NT2/D1 (cell line): ENCODE data around the gene PLEKHA6.

Experiments
- DNase-seq: peaks from one replicate; pipeline ENCODE4 v3.0.0-alpha.2; 2011; ENCODE audit warnings: low read depth, low spot score
- H3K27me3 ChIP-seq: 2 replicates; pipeline ENCODE4 v1.6.0; 2011; ENCODE audit warnings: mild to moderate bottlenecking; ENCODE audit not compliant: insufficient read length, insufficient read depth
- H3K36me3 ChIP-seq: 2 replicates; pipeline ENCODE4 v1.6.1; 2011; ENCODE audit warnings: mild to moderate bottlenecking, low read length, mixed read lengths; ENCODE audit not compliant: insufficient read depth, insufficient read length
- H3K4me1 ChIP-seq: 2 replicates; pipeline ENCODE4 v1.5.1; 2011; ENCODE audit not compliant: insufficient read depth, insufficient read length
- H3K4me3 ChIP-seq: 2 replicates; pipeline ENCODE4 v1.5.1; 2011; ENCODE audit warnings: low read depth; ENCODE audit not compliant: insufficient read length
- H3K9ac ChIP-seq: 2 replicates; pipeline ENCODE4 v1.6.0; 2011; ENCODE audit warnings: low read depth; ENCODE audit not compliant: insufficient read length
- H3K9me3 ChIP-seq: 2 replicates; pipeline ENCODE4 v1.5.1; 2011; ENCODE audit warnings: mild to moderate bottlenecking, low read length; ENCODE audit not compliant: insufficient read depth
- SUZ12 ChIP-seq: IDR thresholded peaks from 2 replicates; pipeline ENCODE4 v1.6.1; 2011; ENCODE audit not compliant: insufficient read length, insufficient read depth; ENCODE audit errors: extremely low read depth
- YY1 ChIP-seq: IDR thresholded peaks from 2 replicates; pipeline ENCODE4 v1.6.1; 2011; ENCODE audit not compliant: insufficient read length, insufficient read depth
- ZNF274 ChIP-seq: IDR thresholded peaks from 2 replicates; pipeline ENCODE4 v1.6.1; 2011; ENCODE audit warnings: mild to moderate bottlenecking, low read depth, low read length

The PLEKHA6 gene

GRCh38 chr1:204338997-204339396 is 20.7 kb downstream of the PLEKHA6 start:
- no peak for DNase-seq
- peaks cover 33% of the 10 kb centered on the region for H3K4me1 ChIP-seq

GRCh38 chr1:204338360-204338759 is 21.4 kb downstream of the PLEKHA6 start:
- no peaks in the 10 kb centered on the region for H3K9me3 ChIP-seq
- no peak overlapping the region for H3K9ac ChIP-seq
- DNase-seq, result no peak
- TF ChIP-seq SUZ12 (no peak), YY1 (no peak), ZNF274 (no peak)
- H3K4me3 ChIP-seq, result no peak overlapping the region
- peaks cover 32% of the 10 kb centered on the region for H3K4me1 ChIP-seq
- H3K27me3 ChIP-seq, result no peaks in the 10 kb centered on the region
- H3K36me3 ChIP-seq, result no peaks in the 10 kb centered on the region

More at GRCh38 chr1:204338997-204339396, 20.7 kb downstream of the PLEKHA6 start:
- Histone ChIP-seq H3K9ac (no peak overlapping the region), H3K4me3 (no peak overlapping the region), H3K9me3 (no peaks in the 10 kb centered on the region), H3K36me3 (no peaks in the 10 kb centered on the region), H3K27me3 (no peaks in the 10 kb centered on the region)
- TF ChIP-seq SUZ12 (no peak), ZNF274 (no peak), YY1 (no peak)

GRCh38 chr1:204337583-204337982 is 22.1 kb downstream of the PLEKHA6 start:
- Histone ChIP-seq H3K4me1 (peaks cover 36% of the 10 kb centered on the region), H3K27me3 (no peaks in the 10 kb centered on the region), H3K4me3 (no peak overlapping the region), H3K9ac (no peak overlapping the region), H3K36me3 (no peaks in the 10 kb centered on the region), H3K9me3 (no peaks in the 10 kb centered on the region)
- TF ChIP-seq SUZ12 (no peak), YY1 (no peak), ZNF274 (no peak)
- no peak for DNase-seq

GRCh38 chr1:204337036-204337429 is 22.7 kb downstream of the PLEKHA6 start:
- H3K9ac ChIP-seq, result peak overlapping the region; percentile 32
- no peak overlapping the region for H3K4me3 ChIP-seq
- DNase-seq, result no peak
- no peaks in the 10 kb centered on the region for H3K36me3 ChIP-seq
- H3K9me3 ChIP-seq, result no peaks in the 10 kb centered on the region
- TF ChIP-seq SUZ12 (no peak), ZNF274 (no peak)
- H3K27me3 ChIP-seq, result no peaks in the 10 kb centered on the region
- H3K4me1 ChIP-seq, result peaks cover 38% of the 10 kb centered on the region

GRCh38 chr1:204336421-204337035 is 23.2 kb downstream of the PLEKHA6 start:
- H3K4me1 ChIP-seq, result peaks cover 40% of the 10 kb centered on the region
- H3K27me3 ChIP-seq, result no peaks in the 10 kb centered on the region
- TF ChIP-seq YY1 (no peak), SUZ12 (no peak), ZNF274 (no peak)

GRCh38 chr1:204335533-204335932 is 24.2 kb downstream of the PLEKHA6 start:
- peaks cover 33% of the 10 kb centered on the region for H3K4me1 ChIP-seq
- TF ChIP-seq ZNF274 (no peak), YY1 (no peak), SUZ12 (no peak)

More at GRCh38 chr1:204336421-204337035, 23.2 kb downstream of the PLEKHA6 start:
- no peaks in the 10 kb centered on the region for H3K9me3 ChIP-seq
- H3K36me3 ChIP-seq, result no peaks in the 10 kb centered on the region
- H3K9ac ChIP-seq, result peak overlapping the region; percentile 26
- peak; percentile 94 for DNase-seq
- no peak overlapping the region for H3K4me3 ChIP-seq

GRCh38 chr1:204335085-204335484 is 24.6 kb downstream of the PLEKHA6 start:
- Histone ChIP-seq H3K36me3 (no peaks in the 10 kb centered on the region), H3K4me3 (no peak overlapping the region), H3K9ac (no peak overlapping the region), H3K27me3 (no peaks in the 10 kb centered on the region), H3K9me3 (no peaks in the 10 kb centered on the region), H3K4me1 (peaks cover 30% of the 10 kb centered on the region)
- TF ChIP-seq SUZ12 (no peak), ZNF274 (no peak), YY1 (no peak)
- DNase-seq, result no peak

More at GRCh38 chr1:204335533-204335932, 24.2 kb downstream of the PLEKHA6 start:
- Histone ChIP-seq H3K9ac (no peak overlapping the region), H3K27me3 (no peaks in the 10 kb centered on the region), H3K4me3 (no peak overlapping the region), H3K9me3 (no peaks in the 10 kb centered on the region), H3K36me3 (no peaks in the 10 kb centered on the region)
- DNase-seq, result no peak
